Epithelial cell of prostate (primary cell): ENCODE data around the gene LUC7L3.
"Not testable (repeated sequence)": the region's sequence is repeated elsewhere in the genome, so short reads cannot be mapped to it uniquely, and the experiment has no call there.

Experiments used
- DNase-seq: peaks from one replicate; pipeline ENCODE4 v3.0.0-alpha.2; 2011; ENCODE audit warnings: low read depth, low spot score
- H3K27ac ChIP-seq: fragments of 450-650 bp; 2 replicates; pipeline ENCODE4 v1.5.1; 2017; ENCODE audit warnings: mild to moderate bottlenecking

The LUC7L3 gene

DNA sequence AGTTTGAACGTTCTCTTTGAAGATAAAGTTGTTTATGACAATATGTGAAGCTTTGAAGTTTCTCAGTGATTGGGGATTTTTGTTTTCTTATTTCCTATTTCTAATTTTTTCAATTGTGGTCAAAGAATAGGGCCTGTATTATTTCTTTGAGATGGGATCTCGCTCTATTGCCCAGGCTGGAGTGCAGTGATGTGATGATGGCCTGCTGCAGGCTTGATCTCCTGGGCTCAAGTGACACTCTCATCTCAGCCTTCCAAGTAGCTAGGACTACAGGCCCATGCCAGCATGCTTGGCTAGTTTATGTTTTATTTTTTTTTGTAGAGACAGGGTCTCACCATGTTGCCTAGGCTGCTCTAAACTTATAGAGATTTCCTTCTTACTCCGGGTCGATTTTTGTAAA is 59.6 kb downstream of the LUC7L3 start:
- DNase-seq, result no peak
- H3K27ac ChIP-seq, result no peak overlapping the region

DNA sequence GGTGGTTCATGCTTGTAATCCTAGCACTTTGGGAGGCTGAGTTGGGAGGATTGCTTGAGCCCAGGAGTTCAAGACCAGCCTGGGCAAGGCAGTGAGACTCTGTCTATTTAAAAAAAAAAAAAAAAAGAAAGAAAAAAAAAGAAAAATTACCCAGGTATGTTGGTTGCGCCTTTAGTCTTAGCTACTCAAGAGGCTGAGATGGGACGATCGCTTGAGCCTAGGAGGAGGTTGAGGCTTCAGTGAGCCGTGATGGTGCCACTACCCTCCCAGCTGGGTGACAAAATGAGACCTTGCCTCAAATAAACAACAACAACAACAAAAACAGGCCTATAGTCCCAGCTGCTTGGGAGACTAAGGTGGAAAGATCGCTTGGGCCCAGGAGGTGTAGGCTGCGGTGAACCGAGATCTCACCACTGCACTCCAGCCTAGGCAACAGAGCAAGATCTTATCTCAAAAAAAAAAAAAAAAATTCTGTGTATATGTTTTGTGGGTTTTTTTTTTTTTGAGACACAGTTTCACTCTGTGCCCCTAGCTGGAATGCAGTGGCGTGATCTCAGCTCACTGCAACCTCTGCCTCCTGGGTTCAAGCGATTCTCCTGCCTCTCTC is 60.4 kb downstream of the LUC7L3 start:
- DNase-seq, result no peak
- H3K27ac ChIP-seq, result no peak overlapping the region

DNA sequence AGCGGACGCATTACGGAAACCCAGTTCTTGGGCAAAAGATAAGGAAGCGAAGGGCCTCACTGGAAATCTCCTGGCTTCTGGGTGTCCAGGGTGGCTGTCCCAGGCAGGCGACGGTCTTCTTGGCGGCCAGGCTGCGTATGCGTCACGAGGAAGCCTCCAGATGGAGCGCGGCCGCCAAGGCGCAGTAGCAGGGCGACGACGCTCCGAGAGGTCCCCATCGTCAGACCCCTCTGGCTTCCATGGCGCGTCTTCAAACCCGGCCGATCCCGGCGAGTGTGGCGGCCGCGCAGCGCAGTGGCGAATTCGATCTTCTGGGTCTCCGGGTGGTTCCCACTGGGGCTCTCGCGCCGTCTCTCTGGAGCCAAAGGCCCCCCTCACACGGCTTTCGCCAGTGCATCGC is 61.8 kb downstream of the LUC7L3 start:
- no peak for DNase-seq
- no peak overlapping the region for H3K27ac ChIP-seq

DNA sequence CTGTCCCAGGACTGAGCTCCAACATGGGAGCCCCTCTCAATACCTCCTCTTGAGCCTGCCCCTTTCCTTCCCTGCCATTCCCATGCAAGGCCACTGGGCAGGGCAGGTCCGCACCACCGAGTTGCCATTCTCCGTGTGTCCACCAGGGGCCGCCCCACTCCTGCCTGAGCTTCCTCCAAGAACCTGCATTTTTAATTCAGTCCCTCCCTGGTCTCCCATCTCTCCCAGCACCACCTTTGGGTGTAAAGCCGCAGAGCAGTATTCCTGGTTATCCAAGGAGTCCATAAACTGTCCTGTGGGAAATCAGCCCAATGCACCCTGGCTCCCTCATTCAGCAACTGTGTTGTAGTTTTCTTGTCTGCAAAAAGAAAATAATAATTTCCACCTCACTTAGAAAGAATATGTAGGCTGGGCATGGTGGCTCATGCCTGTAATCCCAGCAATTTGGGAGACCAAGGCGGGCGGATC is 63.8 kb downstream of the LUC7L3 start:
- H3K27ac ChIP-seq, result no peak overlapping the region
- peak; percentile 33 for DNase-seq

DNA sequence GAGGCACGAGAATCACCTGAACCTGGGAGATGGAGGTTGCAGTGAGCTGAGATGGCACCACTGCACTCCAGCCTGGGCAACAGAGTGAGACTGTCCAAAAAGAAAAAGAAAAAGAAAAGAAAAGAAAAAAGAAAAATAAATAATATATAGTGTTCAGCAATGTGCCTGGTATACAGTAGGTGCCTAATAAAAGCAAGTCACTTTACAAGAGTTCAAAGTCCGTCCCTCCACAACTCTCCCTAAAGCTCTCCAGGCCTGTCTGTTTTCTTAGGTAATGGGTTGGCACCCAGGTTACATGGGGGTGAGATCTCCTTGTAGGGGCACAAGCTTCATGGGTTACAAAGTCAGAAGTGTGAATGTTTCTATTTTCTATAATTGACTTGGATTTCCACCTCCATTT is 64.5 kb downstream of the LUC7L3 start:
- no peak for DNase-seq

DNA sequence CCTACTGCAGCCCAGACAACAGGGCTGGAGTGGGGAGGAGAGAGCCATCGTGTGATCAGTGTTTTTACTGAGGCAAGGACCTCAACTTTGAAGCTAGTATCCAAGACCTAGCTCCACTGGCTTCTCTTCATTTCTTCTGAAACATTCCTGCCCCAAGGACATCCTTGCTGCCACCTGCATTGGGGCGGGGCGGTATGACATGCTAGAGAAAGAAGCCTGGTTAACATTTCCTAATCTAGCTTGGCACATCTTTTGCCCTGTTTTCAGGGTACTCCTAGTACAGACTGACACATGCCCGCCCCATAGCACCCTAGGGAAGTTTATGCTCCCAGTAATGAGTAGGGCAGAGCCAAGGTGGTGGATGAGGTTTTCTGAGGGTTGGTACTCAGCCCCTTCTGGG is 65.7 kb downstream of the LUC7L3 start:
- DNase-seq, result no peak
- peak overlapping the region; percentile 64 for H3K27ac ChIP-seq

More for the DNA sequence above, 64.5 kb downstream of the LUC7L3 start:
- H3K27ac ChIP-seq, result no peak overlapping the region

DNA sequence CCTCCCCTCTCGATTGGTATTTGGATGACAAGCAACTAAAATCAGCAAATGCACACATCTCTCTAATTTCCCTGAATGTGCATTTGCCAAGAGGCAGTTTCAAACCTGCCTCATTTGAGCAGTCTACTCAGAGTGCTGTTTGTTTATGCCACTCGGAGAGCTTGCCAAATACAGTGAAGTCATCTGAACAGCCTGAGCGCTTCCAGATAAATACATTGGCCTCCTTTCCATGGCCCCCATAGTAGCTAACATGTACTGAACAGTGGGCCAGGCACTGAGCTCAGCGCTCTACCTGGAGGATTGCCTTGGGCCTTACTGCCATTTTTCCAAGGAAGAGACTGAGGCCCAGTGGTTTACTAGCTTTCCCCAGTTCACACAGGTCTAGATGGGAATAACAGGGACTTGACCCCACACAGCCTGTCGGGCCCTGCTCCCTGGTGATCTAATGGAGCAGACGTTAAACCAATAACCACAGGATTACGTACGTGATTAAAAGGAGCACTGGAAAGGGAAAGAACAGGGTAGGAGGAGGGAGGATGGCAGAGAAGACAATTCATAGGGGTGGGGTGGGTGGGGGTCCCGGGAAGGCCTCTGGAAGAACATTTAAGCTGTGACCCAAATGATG is 66.7 kb downstream of the LUC7L3 start:
- DNase-seq, result peak; percentile 31
- peak overlapping the region; percentile 64 for H3K27ac ChIP-seq

DNA sequence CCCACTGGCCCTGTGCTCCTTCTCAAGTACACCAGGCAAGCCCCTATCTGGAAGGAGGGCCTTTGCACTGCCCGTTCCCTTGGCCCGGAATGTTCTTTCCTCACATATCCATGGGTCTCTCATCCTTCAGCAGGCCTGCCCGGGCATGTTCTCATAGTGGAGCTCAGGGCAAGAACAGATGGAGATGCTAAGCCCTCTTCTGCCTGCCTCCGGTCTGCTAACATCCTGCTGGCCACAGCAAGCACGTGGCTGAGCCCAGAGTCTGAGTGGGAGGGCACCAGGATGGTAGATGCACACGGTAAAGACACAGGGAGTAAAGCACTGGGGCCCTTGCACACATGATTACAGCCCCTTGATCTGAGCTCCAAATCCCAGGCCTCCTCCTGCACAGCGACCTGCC is 67.7 kb downstream of the LUC7L3 start:
- peak overlapping the region; percentile 64 for H3K27ac ChIP-seq
- peak; percentile 29 for DNase-seq

DNA sequence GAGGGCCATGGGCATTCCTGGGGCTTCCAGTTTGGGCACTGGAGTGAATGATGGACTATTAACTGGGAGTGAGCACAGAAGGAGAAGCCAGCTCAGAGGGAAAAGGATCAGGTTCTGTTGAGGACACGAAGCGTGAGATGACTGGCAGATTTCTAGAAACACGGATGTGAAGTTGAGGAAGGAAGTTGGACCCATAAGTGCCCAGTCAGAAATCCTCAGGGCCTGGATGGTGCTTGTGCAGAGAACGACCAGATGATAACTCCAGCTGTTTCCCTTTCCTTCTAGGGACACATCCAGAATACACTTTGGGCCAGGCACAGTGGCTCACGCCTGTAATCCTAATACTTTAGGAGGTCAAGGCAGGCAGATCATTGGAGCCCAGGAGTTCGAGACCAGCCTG is 71.2 kb downstream of the LUC7L3 start:
- DNase-seq, result no peak
- H3K27ac ChIP-seq, result no peak overlapping the region

DNA sequence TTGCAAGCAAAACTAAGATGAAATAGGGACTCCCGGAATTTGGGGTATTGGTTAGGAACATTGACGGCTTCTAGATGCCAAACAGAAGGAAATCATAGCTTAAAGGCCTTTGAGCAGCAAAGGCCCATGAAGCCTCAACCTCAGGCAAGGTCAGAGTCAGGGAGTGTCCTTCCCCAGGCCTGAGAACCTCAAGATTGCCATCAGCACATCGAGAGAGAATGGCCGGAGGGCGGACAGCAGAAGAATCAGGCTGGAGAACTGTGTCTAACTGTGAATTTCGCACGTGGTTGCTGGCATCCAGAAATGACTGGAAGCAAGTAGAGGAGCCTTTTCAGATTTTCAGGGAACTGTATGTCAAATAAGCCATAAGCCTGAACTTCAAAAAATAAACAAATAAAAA is 72.7 kb downstream of the LUC7L3 start:
- no peak for DNase-seq
- no peak overlapping the region for H3K27ac ChIP-seq

DNA sequence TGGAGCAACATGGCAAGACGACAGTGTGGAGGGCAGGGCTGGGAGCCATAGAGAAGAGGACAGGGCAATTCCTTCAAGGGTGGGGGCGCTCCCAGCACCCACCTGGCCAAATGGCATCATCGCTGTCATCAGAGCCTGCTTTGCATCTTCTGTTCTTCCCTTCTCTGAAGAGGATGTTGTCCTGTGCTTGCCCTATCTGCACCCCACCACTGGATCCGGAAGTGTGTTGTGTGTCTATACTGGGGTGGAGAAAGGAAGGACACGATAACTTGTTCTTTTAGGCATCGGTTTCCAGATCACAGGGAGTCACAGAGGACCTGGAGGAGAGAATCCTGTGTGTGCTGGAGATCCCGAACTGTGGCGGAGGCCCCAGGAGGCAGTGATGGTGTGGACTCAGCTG is 73.6 kb downstream of the LUC7L3 start:
- H3K27ac ChIP-seq, result no peak overlapping the region
- DNase-seq, result no peak

DNA sequence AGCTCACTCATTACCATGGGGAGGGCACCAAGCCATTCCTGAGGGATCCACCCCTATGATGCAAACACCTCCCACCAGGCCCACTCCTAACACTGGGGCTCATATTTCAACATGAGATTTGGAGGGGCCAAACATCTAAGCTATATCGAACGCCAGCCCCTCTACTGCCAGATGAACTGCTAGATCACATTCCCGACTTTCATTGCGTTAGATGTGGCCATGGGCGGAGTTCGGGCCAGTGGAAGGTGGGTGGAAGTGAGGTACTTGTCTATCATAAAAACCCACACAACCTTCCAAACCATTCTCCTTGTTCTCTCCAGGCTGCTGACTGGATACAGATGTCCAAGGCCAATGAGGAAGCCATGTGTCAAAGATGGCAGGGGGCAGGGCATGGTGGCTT is 75.0 kb downstream of the LUC7L3 start:
- no peak overlapping the region for H3K27ac ChIP-seq
- no peak for DNase-seq

DNA sequence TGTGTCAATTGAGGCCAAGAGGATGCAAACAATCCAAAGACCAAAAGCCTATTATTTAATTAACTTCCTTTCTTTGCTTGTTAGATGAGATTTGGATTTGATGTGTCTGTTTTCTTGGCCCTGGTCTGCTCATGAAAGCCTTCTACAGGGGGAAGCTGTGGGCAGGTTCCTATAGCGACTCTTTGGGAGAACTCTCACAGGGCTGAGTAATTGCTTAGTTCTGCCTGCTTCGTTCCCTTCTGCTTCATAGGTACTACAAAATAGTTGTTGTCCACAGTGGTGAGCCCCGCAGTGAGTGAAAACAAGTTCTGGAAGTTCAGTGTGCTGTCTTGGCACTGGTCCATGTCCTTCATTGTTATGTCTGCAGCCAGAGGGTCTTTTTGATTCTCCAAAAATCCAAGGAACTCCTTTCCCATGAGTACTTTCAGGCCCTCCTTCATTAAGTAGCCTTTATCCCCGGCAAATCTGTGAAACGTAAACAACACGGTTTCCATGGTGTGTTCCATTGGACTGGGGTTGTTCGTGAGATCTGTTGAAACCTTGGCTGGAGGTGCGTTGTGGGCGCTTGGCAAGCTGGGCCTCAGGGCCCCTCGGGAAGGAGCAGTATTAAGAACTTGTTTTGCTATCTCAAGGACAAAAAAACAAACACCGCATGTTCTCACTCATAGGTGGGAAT is 77.9 kb downstream of the LUC7L3 start:
- no peak for DNase-seq
- H3K27ac ChIP-seq, result no peak overlapping the region

DNA sequence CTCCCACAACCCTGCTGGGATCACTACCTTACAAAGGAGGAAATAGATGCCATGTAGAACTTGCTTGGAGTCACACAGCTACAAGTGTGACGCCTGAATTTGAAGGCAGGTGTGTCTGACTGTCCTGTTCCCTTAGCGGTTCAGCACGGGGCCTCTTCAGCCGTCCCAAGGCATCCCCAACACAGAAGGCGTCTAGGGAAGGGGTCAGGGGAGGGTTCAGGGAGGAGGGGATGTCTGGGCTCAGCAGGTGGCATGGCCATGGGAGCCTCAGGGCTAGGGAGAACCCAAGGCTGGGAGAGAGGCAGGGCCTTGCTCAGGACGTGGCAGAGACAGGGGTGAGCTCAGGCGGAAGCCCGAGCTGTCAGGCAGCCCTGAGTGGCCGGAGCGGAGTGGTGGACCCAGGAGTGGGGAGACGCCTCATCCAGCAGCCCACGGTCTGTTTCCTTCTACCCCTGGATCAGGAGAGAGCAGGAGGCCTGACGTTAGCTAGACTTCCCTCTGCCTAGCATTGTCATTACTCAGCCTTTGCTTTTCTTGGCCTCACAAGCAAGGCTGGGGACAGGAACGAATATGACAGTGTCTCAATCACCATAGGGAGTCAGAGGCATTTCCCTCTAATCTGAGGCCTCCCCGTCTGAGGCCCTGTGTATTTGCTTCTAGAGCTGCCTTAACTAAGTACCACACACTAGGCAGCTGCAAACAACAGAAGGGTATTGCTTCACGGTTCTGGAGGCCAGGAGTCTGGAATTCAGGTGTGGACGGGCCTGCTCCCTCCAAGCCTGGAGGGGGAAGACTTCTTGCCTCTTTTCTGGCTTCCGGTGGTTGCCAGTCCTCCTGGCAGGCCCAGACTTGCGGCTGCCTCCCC is 79.3 kb downstream of the LUC7L3 start:
- H3K27ac ChIP-seq, result peak overlapping the region; percentile 85
- peak; percentile 43 for DNase-seq

DNA sequence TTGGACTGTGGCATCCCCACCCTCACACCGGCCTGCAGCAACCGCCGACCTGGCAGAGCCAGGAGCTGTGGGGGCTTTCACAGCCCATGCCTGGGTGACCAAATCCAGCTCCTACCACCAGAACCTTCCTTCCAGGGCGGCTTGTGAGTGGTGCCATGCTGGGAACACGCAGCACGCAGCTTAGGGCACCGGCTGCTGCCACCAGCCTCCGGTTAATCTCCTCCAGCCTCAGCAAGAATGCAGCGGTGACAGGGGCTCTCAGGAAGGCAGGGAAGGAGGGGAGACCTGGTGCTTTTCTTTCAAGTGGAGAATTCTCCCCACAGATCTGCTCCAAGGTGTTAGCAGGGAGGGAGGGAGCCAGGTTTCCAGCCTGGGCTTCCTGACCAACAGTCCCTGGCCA is 80.2 kb downstream of the LUC7L3 start:
- H3K27ac ChIP-seq, result peak overlapping the region; percentile 85
- no peak for DNase-seq

DNA sequence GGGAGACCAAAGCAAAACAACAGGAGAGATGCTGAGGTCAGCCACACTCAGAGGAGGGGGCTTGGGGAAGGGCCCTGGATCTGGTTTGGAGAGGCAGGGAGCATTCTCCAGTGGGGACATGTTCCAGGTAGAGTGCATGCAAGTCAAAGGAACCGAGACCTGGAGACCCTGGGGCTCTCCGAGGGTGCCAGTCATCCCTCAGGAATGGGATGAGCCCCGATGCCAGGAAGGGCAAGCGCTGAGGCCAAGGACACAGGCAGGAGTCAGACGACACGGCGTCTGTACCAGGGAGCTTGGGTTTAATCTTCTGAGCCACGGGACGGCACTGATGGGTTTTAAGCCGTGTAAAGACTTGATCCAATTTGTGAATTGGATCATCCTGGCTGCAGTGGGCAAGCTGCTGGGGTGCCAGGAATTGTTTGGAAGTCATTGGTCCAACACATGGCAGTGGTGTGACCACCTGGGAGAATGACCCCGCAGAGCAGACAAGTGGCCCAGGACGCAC is 80.8 kb downstream of the LUC7L3 start:
- no peak overlapping the region for H3K27ac ChIP-seq
- DNase-seq, result no peak

DNA sequence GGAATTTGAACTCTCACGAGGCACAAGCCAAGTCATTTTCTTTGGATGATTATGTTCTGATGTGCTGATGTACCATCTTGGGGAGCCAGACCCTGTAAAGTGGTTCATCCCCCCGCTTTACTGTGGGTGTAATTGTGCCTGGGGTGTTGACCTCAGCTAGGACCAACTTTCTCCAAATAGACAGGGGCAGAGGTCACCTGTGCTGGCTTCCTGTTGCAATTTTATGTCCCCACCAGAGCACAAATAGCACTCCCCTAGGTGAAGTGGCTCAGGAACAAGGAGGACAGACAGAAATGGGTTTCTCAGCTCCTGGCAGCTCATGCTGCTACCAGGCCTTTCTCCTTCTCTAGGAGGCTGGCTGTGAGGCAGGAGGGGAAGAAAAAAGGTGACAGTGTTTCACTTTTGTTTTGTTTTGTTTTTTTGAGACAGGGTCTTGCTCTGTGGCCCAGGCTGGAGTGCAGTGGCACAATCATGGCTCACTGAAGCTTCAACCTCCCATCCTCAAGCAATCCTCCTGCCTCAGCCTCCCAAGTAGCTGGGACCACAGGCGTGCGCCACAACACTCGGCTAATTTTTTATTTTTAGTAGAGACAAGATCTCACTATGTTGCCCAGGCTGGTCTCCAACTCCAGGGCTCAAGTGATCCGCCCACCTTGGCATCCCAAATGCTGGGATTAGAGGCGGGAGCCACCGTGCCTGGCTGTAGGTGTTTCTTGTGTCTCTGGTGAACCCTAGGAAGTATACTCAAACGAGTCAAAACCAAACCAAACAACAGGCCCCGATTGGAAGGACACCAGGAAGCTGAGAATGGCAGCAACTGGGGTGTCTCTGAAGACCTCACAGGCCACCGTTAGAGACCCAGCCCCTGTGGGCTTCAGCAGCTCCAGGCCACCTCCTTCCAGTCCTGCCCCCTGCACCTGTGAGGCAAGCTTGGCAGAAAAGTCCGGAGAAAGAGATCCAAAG is 83.5 kb downstream of the LUC7L3 start:
- no peak overlapping the region for H3K27ac ChIP-seq
- DNase-seq, result no peak

DNA sequence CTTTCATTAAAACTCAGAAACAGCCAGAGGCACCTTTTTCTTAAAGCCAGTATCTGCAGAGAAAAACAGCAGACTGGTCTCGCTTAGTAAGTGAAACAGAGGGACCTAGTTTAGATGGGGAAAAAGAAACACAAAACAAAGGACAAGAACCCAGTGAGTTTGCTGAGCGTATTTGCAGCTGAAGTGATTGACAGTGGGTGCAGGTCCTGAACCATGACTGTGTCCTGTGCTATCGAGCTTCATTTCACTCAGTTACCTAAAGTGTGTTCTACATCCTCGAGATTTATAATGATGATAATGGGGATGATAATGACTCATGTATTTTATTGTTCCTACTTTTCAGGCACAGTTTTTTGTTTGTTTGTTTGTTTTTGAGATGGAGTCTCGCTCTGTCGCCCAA is 84.3 kb downstream of the LUC7L3 start:
- H3K27ac ChIP-seq, result no peak overlapping the region
- no peak for DNase-seq

DNA sequence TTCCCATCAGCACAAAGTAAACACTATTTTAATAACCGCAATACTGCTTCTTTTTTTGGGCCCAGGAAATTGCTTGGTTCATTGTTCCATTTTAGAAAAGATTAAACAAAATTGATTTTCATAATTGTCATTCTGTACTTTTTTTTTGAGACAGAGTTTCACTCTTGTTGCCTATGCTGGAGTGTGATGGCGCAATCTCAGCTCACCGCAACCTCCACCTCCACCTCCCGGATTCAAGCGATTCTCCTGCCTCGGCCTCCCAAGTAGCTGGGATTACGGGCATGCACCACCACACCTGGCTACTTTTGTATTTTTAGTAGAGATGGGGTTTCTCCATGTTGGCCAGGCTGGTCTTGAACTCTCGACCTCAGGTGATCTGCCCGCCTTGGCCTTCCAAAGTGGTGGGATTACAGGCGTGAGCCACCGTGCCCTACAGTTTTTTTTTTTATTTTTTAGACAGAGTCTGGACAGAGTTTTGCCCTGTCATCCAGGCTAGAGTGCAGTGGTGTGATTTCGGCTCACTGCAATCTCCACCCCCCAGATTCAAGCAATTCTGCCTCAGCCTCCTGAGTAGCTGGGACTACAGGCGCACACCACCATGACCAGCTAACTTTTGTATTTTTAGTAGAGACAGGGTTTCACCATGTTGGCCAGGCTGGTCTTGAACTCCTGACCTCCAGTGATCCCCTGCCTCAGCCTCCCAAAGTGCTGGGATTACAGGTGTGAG is 85.5 kb downstream of the LUC7L3 start:
- H3K27ac ChIP-seq, DNase-seq: not testable (repeated sequence)
